GM18508 (cell line): ENCODE data around the gene SLCO3A1.

ENCODE experiments used
- ATAC-seq: cut with Tn5 transposase; IDR thresholded peaks from one replicate; pipeline ENCODE4 v1.9.1; 2021; ENCODE audit warnings: moderate number of reproducible peaks; ENCODE audit not compliant: insufficient read depth, unreplicated experiment

Gene SLCO3A1

GRCh38 chr15:92079647-92080255, 226.2 kb downstream of the SLCO3A1 start:
- ATAC-seq = no peak

- ATAC-seq = no peak
These were observed 228.7 kb downstream of the SLCO3A1 start for GRCh38 chr15:92082006-92082843.

- no peak for ATAC-seq
These were observed 229.7 kb downstream of the SLCO3A1 start for GRCh38 chr15:92083190-92083589.

GRCh38 chr15:92087211-92087610, 233.7 kb downstream of the SLCO3A1 start:
- no peak for ATAC-seq

- no peak for ATAC-seq
These were observed 237.7 kb downstream of the SLCO3A1 start for GRCh38 chr15:92091155-92091734.

- ATAC-seq = no peak
These were observed 239.0 kb downstream of the SLCO3A1 start for GRCh38 chr15:92092289-92093105.

GRCh38 chr15:92095693-92096092, 242.2 kb downstream of the SLCO3A1 start:
- peak; percentile 75 for ATAC-seq

GRCh38 chr15:92097474-92098178, 244.1 kb downstream of the SLCO3A1 start:
- no peak for ATAC-seq

GRCh38 chr15:92098869-92099268, 245.4 kb downstream of the SLCO3A1 start:
- no peak for ATAC-seq

GRCh38 chr15:92100301-92100700, 246.8 kb downstream of the SLCO3A1 start:
- ATAC-seq = no peak

GRCh38 chr15:92100751-92101150, 247.2 kb downstream of the SLCO3A1 start:
- ATAC-seq = no peak

GRCh38 chr15:92101708-92102394, 248.3 kb downstream of the SLCO3A1 start:
- ATAC-seq = no peak

- no peak for ATAC-seq
These were observed 248.9 kb downstream of the SLCO3A1 start for GRCh38 chr15:92102395-92102755.

GRCh38 chr15:92104072-92104471, 250.6 kb downstream of the SLCO3A1 start:
- ATAC-seq = no peak

GRCh38 chr15:92105611-92106010, 252.1 kb downstream of the SLCO3A1 start:
- no peak for ATAC-seq

GRCh38 chr15:92107510-92107909, 254.0 kb downstream of the SLCO3A1 start:
- ATAC-seq = no peak

- ATAC-seq = no peak
These were observed 255.8 kb downstream of the SLCO3A1 start for GRCh38 chr15:92109191-92109873.

- ATAC-seq = no peak
These were observed 257.8 kb downstream of the SLCO3A1 start for GRCh38 chr15:92111291-92111690.

- no peak for ATAC-seq
These were observed 258.2 kb downstream of the SLCO3A1 start for GRCh38 chr15:92111751-92112150.
